GM12801 (cell line): ENCODE results near the gene POLA1.

Experiments
- TF ChIP-seq, protein P1 (sequence below): IDR thresholded peaks from one replicate; pipeline ENCODE4 v1.5.1; 2011; ENCODE audit warnings: control low read depth; ENCODE audit not compliant: insufficient read length; ENCODE audit errors: extremely low read depth

POLA1 gene

DNA sequence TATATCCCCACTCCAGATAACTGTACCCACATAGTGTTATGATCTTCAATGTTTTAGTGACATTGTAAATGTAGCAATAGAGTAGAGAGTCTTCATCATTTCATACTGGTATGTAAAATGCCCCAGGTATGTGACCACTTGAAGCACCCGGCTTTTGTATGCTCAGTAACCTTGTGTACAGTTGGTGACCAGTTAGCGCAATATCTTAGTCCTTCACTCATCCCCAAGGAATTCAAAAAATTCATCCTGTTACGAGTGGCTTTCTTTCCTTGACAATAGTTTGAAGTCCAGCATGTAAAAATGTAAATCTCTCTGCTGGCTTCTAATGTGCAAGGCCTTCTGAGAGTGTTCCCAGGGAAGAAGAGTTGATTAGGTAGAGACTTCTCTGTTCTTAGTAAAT lies 176.4 kb downstream of the POLA1 start:
- TF ChIP-seq, protein P1, sequence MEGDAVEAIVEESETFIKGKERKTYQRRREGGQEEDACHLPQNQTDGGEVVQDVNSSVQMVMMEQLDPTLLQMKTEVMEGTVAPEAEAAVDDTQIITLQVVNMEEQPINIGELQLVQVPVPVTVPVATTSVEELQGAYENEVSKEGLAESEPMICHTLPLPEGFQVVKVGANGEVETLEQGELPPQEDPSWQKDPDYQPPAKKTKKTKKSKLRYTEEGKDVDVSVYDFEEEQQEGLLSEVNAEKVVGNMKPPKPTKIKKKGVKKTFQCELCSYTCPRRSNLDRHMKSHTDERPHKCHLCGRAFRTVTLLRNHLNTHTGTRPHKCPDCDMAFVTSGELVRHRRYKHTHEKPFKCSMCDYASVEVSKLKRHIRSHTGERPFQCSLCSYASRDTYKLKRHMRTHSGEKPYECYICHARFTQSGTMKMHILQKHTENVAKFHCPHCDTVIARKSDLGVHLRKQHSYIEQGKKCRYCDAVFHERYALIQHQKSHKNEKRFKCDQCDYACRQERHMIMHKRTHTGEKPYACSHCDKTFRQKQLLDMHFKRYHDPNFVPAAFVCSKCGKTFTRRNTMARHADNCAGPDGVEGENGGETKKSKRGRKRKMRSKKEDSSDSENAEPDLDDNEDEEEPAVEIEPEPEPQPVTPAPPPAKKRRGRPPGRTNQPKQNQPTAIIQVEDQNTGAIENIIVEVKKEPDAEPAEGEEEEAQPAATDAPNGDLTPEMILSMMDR, result no peak

DNA sequence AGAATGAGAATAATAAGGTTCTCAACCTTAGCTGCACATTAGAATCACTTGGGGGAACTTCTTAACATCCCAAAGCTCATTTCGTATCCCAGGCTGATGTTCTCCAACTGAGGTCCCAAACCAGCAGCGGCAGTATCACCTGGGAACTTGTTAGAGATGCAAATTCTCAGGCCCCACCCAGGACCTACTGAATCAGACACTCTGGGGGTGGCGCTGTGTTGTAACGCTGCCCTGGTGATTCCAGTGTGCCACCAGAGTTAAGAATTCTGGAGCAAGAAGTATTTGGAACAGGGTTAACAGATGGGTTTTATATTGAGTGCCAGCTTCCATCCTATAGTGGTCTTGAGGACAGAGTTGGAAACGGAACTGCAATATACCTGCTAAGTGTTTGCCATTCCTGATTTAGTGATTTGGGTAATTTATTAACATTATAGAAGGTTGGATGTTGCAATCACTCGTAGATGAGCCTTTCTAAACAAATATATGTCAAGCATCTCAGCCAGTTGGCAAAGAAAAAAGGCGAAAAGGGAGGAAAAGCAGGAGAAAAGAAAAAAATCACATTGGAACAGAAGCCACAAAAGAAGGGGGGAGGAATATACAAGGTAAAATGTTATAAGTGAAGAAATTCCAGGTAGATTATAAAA lies 181.0 kb downstream of the POLA1 start:
- TF ChIP-seq, protein P1, result no peak

DNA sequence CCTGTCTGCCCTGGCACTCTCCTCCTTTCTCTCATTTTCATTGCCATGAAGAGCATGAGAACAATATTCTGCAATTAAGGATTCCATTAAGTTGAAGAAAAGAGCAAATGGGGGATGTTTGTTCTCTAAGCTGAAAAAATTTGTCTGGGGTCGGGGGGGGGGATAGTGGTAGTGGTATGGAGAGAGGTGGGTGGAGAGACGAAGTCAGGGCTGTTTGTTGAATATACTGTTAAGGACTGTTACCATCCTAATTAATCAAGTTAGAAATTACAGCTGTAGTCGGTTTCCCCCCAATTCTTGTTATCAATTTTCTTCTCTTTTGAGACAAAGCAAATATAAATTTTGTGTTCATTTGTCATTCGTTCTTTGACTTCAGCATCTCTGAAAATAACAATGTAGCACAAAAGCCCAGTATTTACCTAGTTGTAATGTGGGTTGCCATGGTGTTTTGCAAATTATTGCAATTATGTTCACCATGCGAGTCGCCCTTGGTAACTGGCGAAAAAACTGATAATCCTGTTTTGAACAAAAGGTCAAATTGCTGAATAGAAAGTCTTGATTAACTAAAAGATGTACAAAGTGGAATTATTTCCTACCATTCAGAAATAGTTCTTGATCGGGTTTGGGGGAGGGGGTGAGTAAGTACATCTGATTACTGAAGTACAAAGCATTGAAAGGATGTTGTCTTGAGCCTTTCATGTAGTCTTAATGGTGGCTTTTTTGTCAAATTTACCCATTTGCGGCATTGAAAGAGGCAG lies 183.0 kb downstream of the POLA1 start:
- TF ChIP-seq, protein P1, result no peak

DNA sequence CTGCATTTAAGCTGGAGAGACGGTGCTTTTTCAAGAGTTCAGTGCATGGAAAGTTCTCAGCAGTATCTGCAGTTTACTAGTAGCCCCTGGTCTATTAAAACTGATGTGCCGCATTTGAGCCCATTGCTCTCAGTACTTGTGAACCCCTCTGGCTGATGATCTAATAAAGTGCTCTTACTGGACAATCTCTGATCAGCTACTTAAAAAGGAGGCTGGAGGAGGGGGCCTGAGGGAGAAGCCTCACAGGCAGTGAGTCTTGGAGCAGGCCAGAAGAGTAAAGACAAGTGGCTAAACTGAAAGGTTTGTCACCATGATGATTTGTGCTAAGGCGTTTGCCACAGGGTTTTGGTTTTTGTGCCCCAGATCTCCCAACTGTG lies 183.6 kb downstream of the POLA1 start:
- TF ChIP-seq, protein P1, result no peak

DNA sequence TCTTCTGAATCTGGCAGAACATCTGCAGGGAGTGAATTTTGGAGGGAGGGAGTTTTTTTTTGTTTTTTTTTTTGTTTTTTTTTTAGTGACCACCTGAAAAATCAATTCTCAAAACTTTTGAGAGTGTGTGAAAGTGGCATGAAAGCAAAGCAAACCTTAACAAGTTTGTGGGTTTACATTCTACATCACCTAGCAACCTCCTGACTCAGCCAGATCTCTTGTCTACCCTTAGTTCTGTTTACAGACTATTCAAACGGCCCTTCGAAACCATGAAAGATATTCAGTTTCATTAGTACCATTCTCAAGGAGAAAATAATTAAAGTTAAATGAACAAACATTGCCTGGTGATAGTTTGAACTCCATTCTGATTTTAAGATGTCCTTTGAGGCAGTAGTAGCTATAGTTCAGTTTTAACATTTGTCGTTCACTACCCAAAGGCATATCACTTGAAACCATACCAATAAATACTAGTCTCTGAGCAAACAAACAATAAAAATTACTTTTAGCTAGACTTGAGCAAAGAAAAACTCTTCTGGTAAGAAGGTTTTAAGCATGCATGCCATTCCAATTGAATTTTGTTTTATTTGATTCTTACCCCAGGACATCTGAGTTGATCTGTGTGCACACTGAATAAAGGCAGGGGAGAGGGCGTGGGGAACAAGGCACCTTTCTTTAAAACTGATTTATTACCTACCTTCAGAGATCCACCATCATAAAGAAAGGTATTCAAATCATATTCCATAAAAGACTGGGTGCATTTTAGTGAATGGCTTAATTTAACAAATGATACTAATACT lies 184.3 kb downstream of the POLA1 start:
- TF ChIP-seq, protein P1, result no peak

DNA sequence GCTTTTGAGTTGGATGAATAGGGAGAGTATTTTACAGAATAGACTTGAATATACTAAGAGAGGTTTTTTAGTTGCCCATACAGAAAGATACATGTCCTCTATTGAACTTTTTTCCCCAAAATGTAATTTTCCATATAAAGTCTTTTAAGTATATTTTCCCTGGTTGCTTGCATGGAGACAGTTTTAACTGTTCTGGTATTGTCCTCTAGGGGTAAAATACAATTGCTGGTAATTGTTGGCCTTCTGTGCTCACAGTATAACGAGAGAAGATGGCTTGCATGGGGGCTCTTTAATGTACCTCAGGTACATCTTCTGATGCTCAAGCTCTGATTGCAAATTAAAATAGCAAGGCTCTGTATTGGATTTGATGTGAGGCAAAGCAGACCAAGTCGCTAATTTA lies 186.0 kb downstream of the POLA1 start:
- TF ChIP-seq, protein P1, result no peak

DNA sequence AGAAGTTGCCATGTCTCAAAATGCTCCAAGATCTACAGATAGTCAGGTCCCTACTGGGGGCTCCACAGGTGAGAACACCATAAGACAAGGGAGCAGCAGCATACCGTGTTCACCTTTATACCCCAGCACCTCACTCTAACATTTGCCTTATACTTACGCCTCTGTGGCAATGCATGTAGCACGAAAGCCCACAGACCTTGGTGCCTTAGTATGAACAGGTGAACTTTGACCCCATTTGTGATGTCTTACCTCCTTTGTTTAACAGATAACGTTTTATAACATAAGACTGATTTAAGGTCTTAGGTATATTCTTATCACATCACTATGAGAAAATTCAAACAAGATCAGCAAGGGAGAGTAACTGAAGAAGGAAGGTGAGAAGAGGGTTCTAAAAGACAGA lies 193.2 kb downstream of the POLA1 start:
- TF ChIP-seq, protein P1, result no peak
